ENCODE results near the gene SS18.

DNA sequence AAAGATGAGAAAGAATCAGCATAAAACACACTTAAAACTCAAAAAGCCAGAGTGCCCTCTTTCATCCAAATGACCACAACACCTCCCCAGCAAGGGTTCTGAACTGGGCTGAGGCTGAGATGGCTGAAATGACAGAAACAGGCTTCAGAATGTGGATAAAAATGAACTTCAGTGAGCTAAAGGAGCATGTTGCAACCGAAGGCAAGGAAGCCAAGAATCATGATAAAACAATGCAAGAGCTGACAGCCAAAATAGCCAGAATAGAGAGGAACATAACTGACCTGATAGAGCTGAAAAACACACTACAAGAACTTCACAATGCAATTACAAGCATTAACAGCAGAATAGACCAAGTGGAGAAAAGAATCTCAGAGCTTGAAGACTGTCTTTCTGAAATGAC lies 31.1 kb upstream of the SS18 start:
- TF ChIP-seq, protein P1, sequence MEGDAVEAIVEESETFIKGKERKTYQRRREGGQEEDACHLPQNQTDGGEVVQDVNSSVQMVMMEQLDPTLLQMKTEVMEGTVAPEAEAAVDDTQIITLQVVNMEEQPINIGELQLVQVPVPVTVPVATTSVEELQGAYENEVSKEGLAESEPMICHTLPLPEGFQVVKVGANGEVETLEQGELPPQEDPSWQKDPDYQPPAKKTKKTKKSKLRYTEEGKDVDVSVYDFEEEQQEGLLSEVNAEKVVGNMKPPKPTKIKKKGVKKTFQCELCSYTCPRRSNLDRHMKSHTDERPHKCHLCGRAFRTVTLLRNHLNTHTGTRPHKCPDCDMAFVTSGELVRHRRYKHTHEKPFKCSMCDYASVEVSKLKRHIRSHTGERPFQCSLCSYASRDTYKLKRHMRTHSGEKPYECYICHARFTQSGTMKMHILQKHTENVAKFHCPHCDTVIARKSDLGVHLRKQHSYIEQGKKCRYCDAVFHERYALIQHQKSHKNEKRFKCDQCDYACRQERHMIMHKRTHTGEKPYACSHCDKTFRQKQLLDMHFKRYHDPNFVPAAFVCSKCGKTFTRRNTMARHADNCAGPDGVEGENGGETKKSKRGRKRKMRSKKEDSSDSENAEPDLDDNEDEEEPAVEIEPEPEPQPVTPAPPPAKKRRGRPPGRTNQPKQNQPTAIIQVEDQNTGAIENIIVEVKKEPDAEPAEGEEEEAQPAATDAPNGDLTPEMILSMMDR (IDR thresholded peaks at IDR 0.05), result no peak
- TF ChIP-seq POLR2A (IDR thresholded peaks at IDR 0.05), result no peak

Data from body of pancreas (tissue), 4 donors.